ENCODE results near the gene MAP1LC3C. TPM values are rescaled to one million over a fixed set of nuclear protein-coding genes. Genes with fewer than 3 reads are reported as not detected.

The MAP1LC3C gene
- total RNA-seq, 1 experiment from 2014 or later, result 0.76 TPM

DNA sequence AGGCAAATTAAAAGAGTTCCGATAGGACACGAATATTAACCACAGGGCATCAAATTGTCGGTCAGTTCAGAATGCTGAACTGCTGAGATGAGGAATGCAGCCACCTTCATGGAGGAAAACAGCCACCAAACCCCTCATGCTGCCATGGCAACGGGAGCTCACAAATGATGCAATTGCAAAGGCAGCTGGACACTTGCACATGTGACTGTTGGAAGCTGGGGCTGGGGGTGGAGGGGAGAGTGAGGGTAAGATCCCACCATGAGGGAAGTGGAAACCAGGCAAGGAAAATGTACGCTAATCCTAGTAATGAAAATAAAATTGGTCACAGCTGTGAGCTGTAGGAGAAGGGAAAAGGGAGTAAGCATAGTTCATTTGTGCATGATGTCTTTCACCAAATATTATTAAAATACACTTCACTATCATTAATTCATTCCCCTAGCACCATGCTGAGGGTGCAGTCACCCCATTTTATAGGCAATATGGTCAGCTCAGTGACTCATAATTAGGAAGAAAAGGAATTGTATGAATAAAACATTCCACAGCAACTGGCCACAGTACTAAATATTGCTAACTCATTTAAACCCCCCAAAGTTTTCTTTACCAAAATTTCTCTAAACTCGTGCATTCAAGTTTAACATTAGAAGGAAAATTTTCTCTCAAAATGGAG is 26.1 kb downstream of the MAP1LC3C start:
- peak; percentile 50 for DNase-seq
- no peaks in the 10 kb centered on the region for H3K36me3 ChIP-seq (replicated peaks; ENCODE audit: control insufficient read depth, insufficient read depth, low read length)
- no peaks in the 10 kb centered on the region for H3K27me3 ChIP-seq (ENCODE audit: control insufficient read depth, insufficient read depth, low read length)
- no peak overlapping the region for H3K4me3 ChIP-seq (ENCODE audit: insufficient read depth, low read depth, low read length)

DNA sequence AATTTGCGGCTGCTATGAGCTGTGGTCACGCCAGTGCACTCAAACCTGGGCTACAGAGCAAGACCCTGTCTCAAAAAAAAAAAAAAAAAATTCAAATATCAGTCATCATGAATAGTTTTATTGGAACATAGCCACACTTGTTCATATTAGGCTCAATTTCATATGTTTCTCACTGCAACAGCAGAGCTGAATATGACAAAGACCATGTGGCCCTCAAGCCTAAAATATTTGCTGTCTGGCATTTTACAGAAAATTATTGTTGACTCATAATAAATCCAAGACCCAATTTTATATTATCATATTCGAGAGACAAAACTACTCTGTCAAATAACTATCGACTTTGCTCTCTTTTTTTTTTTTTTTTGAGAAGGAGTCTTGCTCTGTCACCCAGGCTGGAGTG is 30.3 kb downstream of the MAP1LC3C start:
- Histone ChIP-seq H3K36me3 (replicated peaks; ENCODE audit: control insufficient read depth, insufficient read depth, low read length) (no peaks in the 10 kb centered on the region), H3K27me3 (ENCODE audit: control insufficient read depth, insufficient read depth, low read length) (no peaks in the 10 kb centered on the region)
- DNase-seq, result no peak

DNA sequence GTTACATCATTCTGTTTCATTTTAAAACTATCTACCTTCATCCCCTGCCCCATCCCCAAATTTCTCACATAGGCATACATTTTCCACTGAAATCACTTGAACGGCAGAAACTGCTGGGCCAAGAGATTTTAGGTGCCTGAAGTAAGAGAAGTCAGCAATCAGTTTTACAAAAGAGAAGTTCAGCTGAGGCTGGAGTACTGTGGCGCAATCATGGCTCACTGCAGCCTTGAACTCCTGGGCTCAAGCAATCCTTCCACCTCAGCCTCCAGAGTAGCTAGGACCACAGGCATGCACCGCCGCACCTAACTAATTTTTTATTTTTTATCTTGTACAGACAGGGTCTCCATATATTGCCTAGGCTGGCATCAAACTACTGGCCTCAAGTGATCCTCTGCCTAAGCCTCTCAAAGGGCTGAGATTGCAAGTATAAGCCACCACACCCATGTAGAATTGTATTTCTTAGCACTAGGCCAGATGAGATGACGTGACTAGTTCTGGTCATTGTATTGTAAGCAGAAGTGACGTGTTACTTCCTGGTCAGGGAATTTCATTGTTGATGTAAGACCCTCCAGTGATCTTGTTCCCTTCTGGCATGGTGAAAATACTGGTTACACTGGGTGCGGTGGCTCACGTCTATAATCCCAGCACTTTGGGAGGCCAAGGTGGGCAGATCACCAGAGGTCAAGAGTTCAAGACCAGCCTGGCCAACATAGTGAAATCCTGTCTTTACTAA is 34.2 kb downstream of the MAP1LC3C start:
- Histone ChIP-seq H3K27me3 (ENCODE audit: control insufficient read depth, insufficient read depth, low read length) (no peaks in the 10 kb centered on the region), H3K36me3 (replicated peaks; ENCODE audit: control insufficient read depth, insufficient read depth, low read length) (no peaks in the 10 kb centered on the region), H3K4me3 (ENCODE audit: insufficient read depth, low read depth, low read length) (no peak overlapping the region)
- DNase-seq, result no peak

More for the DNA sequence above, 30.3 kb downstream of the MAP1LC3C start:
- no peak overlapping the region for H3K4me3 ChIP-seq (ENCODE audit: insufficient read depth, low read depth, low read length)

DNA sequence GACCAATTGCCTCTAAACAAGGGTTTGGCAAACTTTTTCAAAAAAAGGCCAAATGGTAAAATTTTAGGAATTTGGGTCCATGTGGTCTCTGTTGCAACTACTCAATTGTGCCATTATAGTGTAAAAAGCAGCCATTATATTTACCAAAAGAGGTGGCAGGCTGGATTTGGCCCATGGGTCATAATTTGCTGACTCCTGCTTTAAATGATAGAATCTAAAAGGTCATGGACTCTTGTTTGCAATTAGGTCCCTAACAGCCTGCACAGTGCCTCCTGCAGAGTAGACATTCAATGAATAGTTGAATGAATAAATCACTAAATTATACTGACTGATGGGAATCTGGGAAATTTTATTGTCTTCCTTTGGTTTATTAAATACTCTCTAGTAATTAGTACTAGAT is 35.2 kb downstream of the MAP1LC3C start:
- no peaks in the 10 kb centered on the region for H3K36me3 ChIP-seq (replicated peaks; ENCODE audit: control insufficient read depth, insufficient read depth, low read length)
- DNase-seq, result no peak
- H3K4me3 ChIP-seq (ENCODE audit: insufficient read depth, low read depth, low read length), result no peak overlapping the region
- no peaks in the 10 kb centered on the region for H3K27me3 ChIP-seq (ENCODE audit: control insufficient read depth, insufficient read depth, low read length)

DNA sequence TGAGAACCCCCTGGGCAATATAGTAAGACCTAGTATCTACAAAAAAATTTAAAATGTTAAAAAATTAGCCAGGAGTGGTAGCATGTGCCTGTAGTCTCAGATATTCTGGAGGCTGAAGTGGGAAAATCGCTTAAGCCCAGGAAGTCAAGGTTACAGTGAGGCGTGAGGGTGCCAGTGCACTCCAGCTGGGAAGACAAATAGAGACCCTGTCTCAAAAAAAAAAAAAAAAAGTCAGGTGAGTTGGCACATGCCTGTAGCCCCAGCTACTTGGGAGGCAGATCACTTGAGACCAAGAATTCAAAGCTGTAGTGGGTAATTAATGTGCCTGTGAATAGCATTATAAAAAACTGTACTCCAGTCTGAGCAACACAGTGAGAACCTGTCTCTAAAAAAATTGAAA is 36.7 kb downstream of the MAP1LC3C start:
- Histone ChIP-seq H3K27me3 (ENCODE audit: control insufficient read depth, insufficient read depth, low read length) (no peaks in the 10 kb centered on the region), H3K36me3 (replicated peaks; ENCODE audit: control insufficient read depth, insufficient read depth, low read length) (no peaks in the 10 kb centered on the region), H3K4me3 (ENCODE audit: insufficient read depth, low read depth, low read length) (no peak overlapping the region)
- no peak for DNase-seq

DNA sequence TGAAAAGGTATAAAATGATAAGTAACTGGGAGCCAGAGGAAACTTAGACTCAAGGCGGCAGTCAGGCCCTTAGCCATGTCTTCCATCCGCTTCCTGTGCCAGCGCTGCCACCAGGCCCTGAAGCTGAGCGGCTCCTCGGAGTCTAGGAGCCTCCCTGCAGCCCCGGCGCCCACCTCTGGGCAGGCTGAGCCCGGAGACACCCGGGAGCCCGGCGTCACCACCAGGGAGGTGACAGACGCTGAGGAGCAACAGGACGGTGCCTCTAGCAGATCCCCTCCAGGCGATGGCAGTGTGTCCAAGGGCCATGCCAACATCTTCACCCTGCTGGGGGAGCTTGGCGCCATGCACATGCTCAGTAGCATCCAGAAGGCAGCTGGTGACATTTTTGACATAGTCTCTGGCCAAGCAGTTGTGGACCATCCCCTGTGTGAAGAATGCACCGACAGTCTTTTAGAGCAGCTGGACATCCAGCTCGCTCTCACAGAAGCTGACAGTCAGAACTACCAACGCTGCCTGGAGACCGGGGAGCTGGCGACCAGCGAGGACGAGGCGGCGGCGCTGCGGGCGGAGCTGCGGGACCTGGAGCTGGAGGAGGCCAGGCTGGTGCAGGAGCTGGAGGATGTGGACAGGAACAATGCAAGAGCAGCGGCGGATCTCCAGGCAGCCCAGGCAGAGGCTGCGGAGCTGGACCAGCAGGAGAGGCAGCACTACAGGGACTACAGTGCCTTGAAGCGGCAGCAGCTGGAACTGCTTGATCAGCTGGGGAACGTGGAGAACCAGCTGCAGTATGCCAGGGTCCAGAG is 41.0 kb downstream of the MAP1LC3C start, which contains the start of gene BECN2:
TSS of gene BECN2 (plus strand) at position 76 of the 803 bp plus-strand sequence. CDS start at position 76, 0 bp downstream.
- DNase-seq, result peak; percentile 56
- Histone ChIP-seq H3K4me3 (ENCODE audit: insufficient read depth, low read depth, low read length) (no peak within 1 kb of the TSS), H3K27me3 (ENCODE audit: control insufficient read depth, insufficient read depth, low read length) (no peaks in the 10 kb centered on the region)

DNA sequence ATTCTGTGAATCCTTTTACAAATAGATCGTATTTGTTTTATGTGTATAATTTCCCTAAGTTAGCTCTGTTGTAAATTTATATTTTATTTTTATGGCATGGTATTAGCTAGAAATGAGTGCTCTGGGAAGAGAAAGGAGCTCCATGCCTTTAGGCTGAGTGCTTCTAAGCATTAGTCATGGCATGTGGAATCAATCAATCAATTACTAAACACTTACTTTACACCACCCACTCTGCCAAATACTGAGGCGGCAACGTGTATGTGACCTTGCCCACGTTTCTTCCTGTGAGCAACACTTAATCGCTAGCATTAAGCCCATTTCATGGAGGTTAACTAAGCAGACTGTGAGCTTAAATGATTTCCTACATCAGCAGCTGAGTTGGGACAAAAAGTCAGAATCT is 48.5 kb downstream of the MAP1LC3C start:
- no peak for DNase-seq
- Histone ChIP-seq H3K4me3 (ENCODE audit: insufficient read depth, low read depth, low read length) (no peak overlapping the region), H3K27me3 (ENCODE audit: control insufficient read depth, insufficient read depth, low read length) (no peaks in the 10 kb centered on the region), H3K36me3 (replicated peaks; ENCODE audit: control insufficient read depth, insufficient read depth, low read length) (no peaks in the 10 kb centered on the region)

More for the DNA sequence above, 41.0 kb downstream of the MAP1LC3C start, which contains the start of gene BECN2:
- H3K36me3 ChIP-seq (replicated peaks; ENCODE audit: control insufficient read depth, insufficient read depth, low read length), result no peaks in the 10 kb centered on the region

DNA sequence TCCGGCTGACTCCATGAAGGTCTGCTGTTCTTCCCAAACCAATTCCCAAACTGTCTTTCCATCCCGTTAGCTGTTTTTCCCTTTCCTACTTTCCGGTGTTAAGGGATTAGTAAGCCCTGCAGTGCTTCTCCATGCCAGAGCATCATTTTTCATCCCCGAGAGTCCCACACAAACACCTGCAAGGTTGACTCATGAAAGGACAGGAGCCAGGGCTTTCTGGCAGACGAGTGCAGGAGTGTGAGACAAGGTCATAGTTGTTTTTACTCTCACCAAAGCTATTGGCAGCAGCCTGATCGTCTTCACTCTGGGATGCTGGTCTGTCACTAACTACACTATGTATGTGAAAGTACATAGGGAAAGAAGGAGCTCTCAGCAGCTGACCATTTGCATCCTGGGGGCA is 51.5 kb downstream of the MAP1LC3C start:
- Histone ChIP-seq H3K27me3 (ENCODE audit: control insufficient read depth, insufficient read depth, low read length) (no peaks in the 10 kb centered on the region), H3K4me3 (ENCODE audit: insufficient read depth, low read depth, low read length) (no peak overlapping the region), H3K36me3 (replicated peaks; ENCODE audit: control insufficient read depth, insufficient read depth, low read length) (no peaks in the 10 kb centered on the region)
- no peak for DNase-seq

Other genes with a start within 250 kb of the MAP1LC3C start
- gene EXO1, start 150.9 kb downstream of the MAP1LC3C start, total RNA-seq (2014; rRNA removed; shearing (Covaris generic)), result 50.4 and 51.8 TPM in 2 replicates
- gene BECN2, start 41.3 kb downstream of the MAP1LC3C start, total RNA-seq (2014; rRNA removed; shearing (Covaris generic)), result not detected in 2 replicates

Data from H7 (cell line).